Gastroesophageal sphincter (tissue), 4 donors: ENCODE results near the gene MYO19. TPM values are rescaled to one million over a fixed set of nuclear protein-coding genes. Genes with fewer than 3 reads are reported as not detected.
"Not testable (repeated sequence)": the region's sequence is repeated elsewhere in the genome, so short reads cannot be mapped to it uniquely, and the experiment has no call there.

Experiments used
- ATAC-seq: fragments of 150-250 bp; one replicate; pipeline ENCODE4 v1.9.1; 2016; ENCODE audit warnings: mild to moderate bottlenecking, moderate library complexity
- H3K27ac ChIP-seq, 4 donors: fragments of 200-600 bp; sonication (generic) in 3 of 4; 1 replicate in 3 of 4; 2 replicates in 1 of 4; pipeline ENCODE4 v1.5.1; 2016 to 2019
- H3K27me3 ChIP-seq: fragments of 200-600 bp; sonication (generic); one replicate; pipeline ENCODE4 v1.5.1; 2019
- H3K36me3 ChIP-seq, 2 donors: fragments of 200-600 bp; sonication (generic); one replicate each; pipeline ENCODE4 v1.5.1; 2019; ENCODE audit warnings: control low read depth in 1 of 2
- H3K4me1 ChIP-seq, 3 donors: fragments of 200-600 bp; sonication (generic); 1 replicate in 2 of 3; 2 replicates in 1 of 3; pipeline ENCODE4 v1.5.1; 2016 to 2019; ENCODE audit warnings: control low read depth in 2 of 3
- H3K4me3 ChIP-seq, 2 donors: fragments of 200-600 bp; sonication (generic); one replicate each; pipeline ENCODE4 v1.5.1; 2019; ENCODE audit warnings: mild to moderate bottlenecking in 1 of 2, moderate library complexity in 1 of 2
- H3K9me3 ChIP-seq, 3 donors: fragments of 200-600 bp; sonication (generic); one replicate each; pipeline ENCODE4 v1.5.1; 2017 to 2019; ENCODE audit warnings: control low read depth in 2 of 3
- CTCF ChIP-seq, 4 experiments: fragments of 200-600 bp in 2 of 4; fragments of 450-650 bp in 2 of 4; sonication (generic) in 1 of 4; IDR thresholded peaks; one replicate each; pipeline ENCODE4 v1.5.1; 2017 to 2019; ENCODE audit warnings: antibody characterized with exemption in 4 of 4, mild to moderate bottlenecking in 2 of 4, moderate library complexity in 2 of 4
- EP300 ChIP-seq: sonication (generic); formaldehyde crosslinking; IDR thresholded peaks from one replicate; pipeline ENCODE4 v1.6.1; 2017; ENCODE audit warnings: antibody characterized with exemption, mild to moderate bottlenecking
- POLR2A ChIP-seq, 2 donors: fragments of 450-650 bp; IDR thresholded peaks; one replicate each; pipeline ENCODE4 v1.6.1; 2017; ENCODE audit warnings: antibody characterized with exemption in 2 of 2, mild to moderate bottlenecking in 2 of 2, moderate library complexity in 1 of 2
- POLR2AphosphoS5 ChIP-seq: sonication (generic); formaldehyde crosslinking; IDR thresholded peaks from one replicate; pipeline ENCODE4 v1.6.1; 2017; ENCODE audit warnings: antibody characterized with exemption
- WGBS, 2 donors: methylation state at CpG; one replicate each; pipeline ENCODE4 v1.1.5; 2018; ENCODE audit warnings: low coverage in 1 of 2; 5-methylcytosine and 5-hydroxymethylcytosine counted together
- small RNA-seq, 4 donors: library from RNA; depleted of rRNA; stranded (forward); fragments of <200 nt; gene quantifications; one replicate each; pipeline ENCODE3, GENCODE V24; 2016
- total RNA-seq, 4 donors: library from RNA; depleted of rRNA; stranded (reverse); fragments of >200 nt; gene quantifications; one replicate each; pipeline ENCODE4 v1.1.0, GENCODE V29; 2016

Gene MYO19
- total RNA-seq, 4 donors from 2014 or later: 23.3 to 63.5 (median 42.5) TPM

GRCh38 chr17:36460265-36460937 is 74.3 kb downstream of the MYO19 start:
- no peak for ATAC-seq
- peaks cover 0 to 5% (median 0%) of the 10 kb centered on the region in 3 donors for H3K9me3 ChIP-seq
- H3K36me3 ChIP-seq: no peaks in the 10 kb centered on the region
- peaks cover 71% of the 10 kb centered on the region for H3K27me3 ChIP-seq
- TF ChIP-seq POLR2AphosphoS5 (no peak), POLR2A (IDR thresholded peaks at IDR 0.05) (no peak), CTCF (IDR thresholded peaks at IDR 0.05) (no peak)
- H3K4me1 ChIP-seq: peaks cover 0 to 4% (median 0%) of the 10 kb centered on the region in 3 donors
- H3K4me3 ChIP-seq: no peak overlapping the region
- H3K27ac ChIP-seq: no peak overlapping the region
- 37 to 41% methylated on average over 2 to 5 of the region's 5 CpGs for WGBS, 2 donors

GRCh38 chr17:36459601-36460000 is 75.1 kb downstream of the MYO19 start:
- 70 to 88% methylated on average over 3 to 5 of the region's 7 CpGs for WGBS, 2 donors
- no peak for TF ChIP-seq EP300
- TF ChIP-seq CTCF (IDR thresholded peaks at IDR 0.05): no peak
- no peak for TF ChIP-seq POLR2A (IDR thresholded peaks at IDR 0.05)
- no peak for TF ChIP-seq POLR2AphosphoS5
- no peak for ATAC-seq
- Histone ChIP-seq H3K36me3 (no peaks in the 10 kb centered on the region), H3K27me3 (peaks cover 63% of the 10 kb centered on the region), H3K9me3 (peaks cover 0 to 3% (median 0%) of the 10 kb centered on the region in 3 donors), H3K27ac (no peak overlapping the region), H3K4me1 (peaks cover 0 to 4% (median 0%) of the 10 kb centered on the region in 3 donors), H3K4me3 (no peak overlapping the region)

- TF ChIP-seq POLR2A (IDR thresholded peaks at IDR 0.05): no peak
- TF ChIP-seq POLR2AphosphoS5: no peak
- no peak for TF ChIP-seq EP300
- TF ChIP-seq CTCF (IDR thresholded peaks at IDR 0.05): no peak
- Histone ChIP-seq H3K4me3 (no peak overlapping the region), H3K36me3 (no peaks in the 10 kb centered on the region), H3K4me1 (peaks cover 0 to 4% (median 0%) of the 10 kb centered on the region in 3 donors), H3K9me3 (no peaks in the 10 kb centered on the region), H3K27me3 (peaks cover 58% of the 10 kb centered on the region), H3K27ac (no peak overlapping the region)
- ATAC-seq: no peak
- WGBS, 2 donors: no CpG with 5 or more reads among the region's 5 CpGs
Measured at GRCh38 chr17:36459045-36459444, 75.6 kb downstream of the MYO19 start.

GRCh38 chr17:36457701-36458100 is 77.0 kb downstream of the MYO19 start:
- H3K27ac ChIP-seq, H3K36me3 ChIP-seq, H3K4me3 ChIP-seq, H3K9me3 ChIP-seq, ATAC-seq, H3K4me1 ChIP-seq: not testable (repeated sequence)
- H3K27me3 ChIP-seq: peaks cover 44% of the 10 kb centered on the region
- WGBS, 2 donors: 50% methylated on average over 2 of the region's 9 CpGs; no CpG with 5 or more reads in 1 of the 2 donors

GRCh38 chr17:36452888-36453287 is 81.8 kb downstream of the MYO19 start:
- H3K27ac ChIP-seq: not testable (repeated sequence)

GRCh38 chr17:36449997-36450396 is 84.7 kb downstream of the MYO19 start:
- H3K9me3 ChIP-seq, H3K27ac ChIP-seq, H3K4me3 ChIP-seq, H3K27me3 ChIP-seq, H3K36me3 ChIP-seq, ATAC-seq, H3K4me1 ChIP-seq: not testable (repeated sequence)
- no CpG with 5 or more reads among the region's 15 CpGs for WGBS, 2 donors

More at GRCh38 chr17:36452888-36453287, 81.8 kb downstream of the MYO19 start:
- WGBS, 2 donors: no CpG with 5 or more reads among the region's 9 CpGs
- not testable (repeated sequence) for H3K4me1 ChIP-seq, ATAC-seq, H3K4me3 ChIP-seq, H3K36me3 ChIP-seq, H3K9me3 ChIP-seq
- H3K27me3 ChIP-seq: peaks cover 11% of the 10 kb centered on the region

Small RNA genes lying within 50 kb of the gene (small RNA-seq; reads per million reads assigned to genes)
- 0 reads per million in 4 donors for gene RNA5SP439

Other genes with a start within 250 kb of the MYO19 start
- 1 to 10 TPM in 1 of 4 donors, under 1 TPM in 1, not detected in 2; 0.31 to 1.9 TPM for gene TBC1D3G, start 211.0 kb downstream of the MYO19 start, total RNA-seq
- gene TBC1D3H, start 146.4 kb downstream of the MYO19 start, total RNA-seq: not detected
- 10 to 100 TPM; 30.8 to 42.0 (median 36.5) TPM for gene ZNHIT3, start 48.2 kb downstream of the MYO19 start, total RNA-seq
- 1 to 10 TPM; 3.3 to 5.3 (median 4.4) TPM for gene PIGW, start 119 bp upstream of the MYO19 start, total RNA-seq
- 10 to 100 TPM; 40.1 to 62.9 (median 53.6) TPM for gene GGNBP2, start 10.1 kb upstream of the MYO19 start, total RNA-seq
- gene DHRS11, start 57.0 kb upstream of the MYO19 start, total RNA-seq: 1 to 10 TPM; 2.4 to 7.6 (median 4.6) TPM
- 10 to 100 TPM in 1 of 4 donors, 1 to 10 TPM in 3; 3.7 to 10.8 (median 8.0) TPM for gene MRM1, start 66.7 kb upstream of the MYO19 start, total RNA-seq